Caki2 (cell line): ENCODE data around the gene CDH5. TPM values are rescaled to one million over a fixed set of nuclear protein-coding genes. Genes with fewer than 3 reads are reported as not detected.

Experiments used
- DNase-seq: peaks from one replicate; pipeline ENCODE4 v3.0.0-alpha.2; 2015; ENCODE audit warnings: low read depth
- in situ Hi-C: cut with HindIII; loops from 2 replicates; pipeline ENCODE4 v1.10.0; 2016; ENCODE audit warnings: low sequenced_read_pairs, low pct_unique_long_range_greater_than_20kb, mixed read lengths
- total RNA-seq: library from RNA; depleted of rRNA; stranded (reverse); fragments of >200 nt; shearing (Covaris generic); gene quantifications from 2 replicates; pipeline ENCODE4 v1.2.3, GENCODE V29; 2014; ENCODE audit warnings: low replicate concordance

Gene CDH5
- total RNA-seq, 1 experiment from 2014 or later, result not detected

GRCh38 chr16:66386629-66387622 lies 20.4 kb downstream of the CDH5 start:
- DNase-seq, result no peak
- in situ Hi-C loops, result no loop called here

- DNase-seq, result no peak
- in situ Hi-C loops, result no loop called here
These were observed 21.4 kb downstream of the CDH5 start for GRCh38 chr16:66387817-66388332.

GRCh38 chr16:66388350-66389139 lies 22.1 kb downstream of the CDH5 start:
- in situ Hi-C loops, result no loop called here

GRCh38 chr16:66389256-66390176 lies 23.0 kb downstream of the CDH5 start:
- DNase-seq, result no peak

More at GRCh38 chr16:66388350-66389139, 22.1 kb downstream of the CDH5 start:
- DNase-seq, result no peak

GRCh38 chr16:66390346-66391108 lies 24.0 kb downstream of the CDH5 start:
- in situ Hi-C loops, result no loop called here

More at GRCh38 chr16:66389256-66390176, 23.0 kb downstream of the CDH5 start:
- in situ Hi-C loops, result no loop called here

GRCh38 chr16:66391726-66392670 lies 25.5 kb downstream of the CDH5 start:
- no peak for DNase-seq
- in situ Hi-C loops, result no loop called here

More at GRCh38 chr16:66390346-66391108, 24.0 kb downstream of the CDH5 start:
- DNase-seq, result no peak

GRCh38 chr16:66395806-66396555 lies 29.5 kb downstream of the CDH5 start:
- DNase-seq, result no peak
- in situ Hi-C loops, result no loop called here

GRCh38 chr16:66397736-66398433 lies 31.4 kb downstream of the CDH5 start:
- DNase-seq, result no peak
- in situ Hi-C loops, result no loop called here

GRCh38 chr16:66399031-66399430 lies 32.5 kb downstream of the CDH5 start:
- no peak for DNase-seq
- in situ Hi-C loops, result no loop called here

GRCh38 chr16:66399930-66400329 lies 33.4 kb downstream of the CDH5 start:
- in situ Hi-C loops, result no loop called here
- DNase-seq, result no peak

- DNase-seq, result no peak
- in situ Hi-C loops, result no loop called here
These were observed 34.3 kb downstream of the CDH5 start for GRCh38 chr16:66400503-66401380.

GRCh38 chr16:66401610-66402009 lies 35.1 kb downstream of the CDH5 start:
- DNase-seq, result no peak
- in situ Hi-C loops, result no loop called here

- in situ Hi-C loops, result no loop called here
- DNase-seq, result no peak
These were observed 35.7 kb downstream of the CDH5 start for GRCh38 chr16:66402166-66402565.

- DNase-seq, result no peak
- in situ Hi-C loops, result no loop called here
These were observed 36.2 kb downstream of the CDH5 start for GRCh38 chr16:66402591-66403230.
